Smooth muscle cell (in vitro differentiated cells): ENCODE results near the gene PI4K2B. TPM values are rescaled to one million over a fixed set of nuclear protein-coding genes. Genes with fewer than 3 reads are reported as not detected.

Source experiments
- DNase-seq: peaks from one replicate; lab custom pipeline; 2025; ENCODE audit not compliant: unreplicated experiment; lab: John Stamatoyannopoulos, UW
- H2AFZ ChIP-seq: fragments of 200-600 bp; sonication (generic); 2 replicates; pipeline ENCODE4 v1.6.0; 2016; ENCODE audit warnings: antibody characterized with exemption, low read depth, mild to moderate bottlenecking
- H3F3A ChIP-seq: fragments of 200-600 bp; sonication (generic); 2 replicates; pipeline ENCODE4 v1.6.0; 2017; ENCODE audit warnings: antibody characterized with exemption, low read depth
- H3K27ac ChIP-seq: fragments of 200-600 bp; sonication (generic); 2 replicates; pipeline ENCODE4 v1.5.1; 2016; ENCODE audit warnings: low read depth, mild to moderate bottlenecking
- H3K27me3 ChIP-seq: fragments of 200-600 bp; sonication (generic); 2 replicates; pipeline ENCODE4 v1.6.1; 2016; ENCODE audit warnings: low read depth, mild to moderate bottlenecking
- H3K36me3 ChIP-seq: fragments of 200-600 bp; sonication (generic); 2 replicates; pipeline ENCODE4 v1.5.1; 2016; ENCODE audit warnings: low read depth
- H3K4me1 ChIP-seq: fragments of 200-600 bp; sonication (generic); 2 replicates; pipeline ENCODE4 v1.5.1; 2016; ENCODE audit warnings: low read depth
- H3K4me2 ChIP-seq: fragments of 200-600 bp; sonication (generic); 2 replicates; pipeline ENCODE4 v1.6.0; 2016; ENCODE audit warnings: mild to moderate bottlenecking
- H3K4me3 ChIP-seq: fragments of 200-600 bp; sonication (generic); 2 replicates; pipeline ENCODE4 v1.5.1; 2016; ENCODE audit warnings: mild to moderate bottlenecking
- H3K79me2 ChIP-seq: fragments of 200-600 bp; sonication (generic); 2 replicates; pipeline ENCODE4 v1.6.0; 2016; ENCODE audit warnings: low read depth, mild to moderate bottlenecking
- H3K9ac ChIP-seq: fragments of 200-600 bp; sonication (generic); 2 replicates; pipeline ENCODE4 v1.6.0; 2016; ENCODE audit warnings: low read depth
- H3K9me3 ChIP-seq: fragments of 200-600 bp; sonication (generic); replicated peaks from 2 replicates; pipeline ENCODE4 v1.5.1; 2016; ENCODE audit warnings: low read depth
- H4K20me1 ChIP-seq: fragments of 200-600 bp; sonication (generic); 2 replicates; pipeline ENCODE4 v1.6.0; 2016; ENCODE audit warnings: low read depth
- CTCF ChIP-seq: fragments of 200-600 bp; sonication (generic); IDR thresholded peaks from 2 replicates; pipeline ENCODE4 v1.5.1; 2017; ENCODE audit warnings: borderline replicate concordance, mild to moderate bottlenecking, antibody characterized with exemption; ENCODE audit not compliant: insufficient read depth, poor library complexity, severe bottlenecking
- WGBS: methylation state at CpG from one replicate; pipeline ENCODE4 v1.1.7; 2016; ENCODE audit warnings: low lambda C conversion rate; 5-methylcytosine and 5-hydroxymethylcytosine counted together
- polyA plus RNA-seq: library from polyadenylated mRNA; unstranded; fragments of >200 nt; fragmentation: Nextera tagmentation; extraction: Ambion mirVana; gene quantifications from 2 replicates; pipeline ENCODE4 v1.2.1, GENCODE V29; 2016
- total RNA-seq: library from RNA; depleted of rRNA; stranded (reverse); fragments of >200 nt; gene quantifications from 2 replicates; pipeline ENCODE4 v1.2.3, GENCODE V29; 2014

The PI4K2B gene
- total and polyA plus RNA-seq, 2 experiments from 2014 or later = 10.8 to 21.6 TPM

GRCh38 chr4:25291158-25291733 lies 57.4 kb downstream of the PI4K2B start:
- Histone ChIP-seq H3K4me3 (no peak overlapping the region), H3K9ac (no peak overlapping the region), H4K20me1 (no peaks in the 10 kb centered on the region), H3K79me2 (no peaks in the 10 kb centered on the region), H3F3A (no peaks in the 10 kb centered on the region), H2AFZ (no peak overlapping the region), H3K4me2 (peak overlapping the region; percentile 67), H3K27ac (peak overlapping the region; percentile 48), H3K27me3 (no peaks in the 10 kb centered on the region), H3K36me3 (no peaks in the 10 kb centered on the region), H3K9me3 (peaks cover 3% of the 10 kb centered on the region), H3K4me1 (no peaks in the 10 kb centered on the region)
- WGBS = 83% methylated on average over 12 of the region's 12 CpGs
- no peak for TF ChIP-seq CTCF
- no peak for DNase-seq

- Histone ChIP-seq H3K4me2 (no peak overlapping the region), H3K27ac (no peak overlapping the region), H2AFZ (no peak overlapping the region), H3K9ac (no peak overlapping the region), H3K36me3 (no peaks in the 10 kb centered on the region), H3F3A (no peaks in the 10 kb centered on the region), H3K4me1 (no peaks in the 10 kb centered on the region), H3K79me2 (no peaks in the 10 kb centered on the region), H3K27me3 (peaks cover 3% of the 10 kb centered on the region), H3K9me3 (no peaks in the 10 kb centered on the region), H4K20me1 (no peaks in the 10 kb centered on the region), H3K4me3 (no peak overlapping the region)
- DNase-seq = no peak
- TF ChIP-seq CTCF = no peak
- 89% methylated on average over 5 of the region's 5 CpGs for WGBS
Observed at GRCh38 chr4:25297528-25298242, 63.9 kb downstream of the PI4K2B start.

- no peak overlapping the region for H2AFZ ChIP-seq
- no peak overlapping the region for H3K9ac ChIP-seq
- no peaks in the 10 kb centered on the region for H3K79me2 ChIP-seq
- no peak for TF ChIP-seq CTCF
- no peak overlapping the region for H3K4me3 ChIP-seq
- no peak for DNase-seq
- H3K36me3 ChIP-seq = no peaks in the 10 kb centered on the region
- H3K27ac ChIP-seq = peak overlapping the region; percentile 45
- H3K4me2 ChIP-seq = no peak overlapping the region
- H3K9me3 ChIP-seq = no peaks in the 10 kb centered on the region
- H3F3A ChIP-seq = no peaks in the 10 kb centered on the region
- no peaks in the 10 kb centered on the region for H4K20me1 ChIP-seq
- H3K4me1 ChIP-seq = no peaks in the 10 kb centered on the region
- H3K27me3 ChIP-seq = peaks cover 3% of the 10 kb centered on the region
- 59% methylated on average over 10 of the region's 10 CpGs for WGBS
Observed at GRCh38 chr4:25299476-25300203, 65.8 kb downstream of the PI4K2B start.
